Measurements from ENCODE around the gene GPM6B. TPM values are rescaled to one million over a fixed set of nuclear protein-coding genes. Genes with fewer than 3 reads are reported as not detected.

GPM6B gene
- total and polyA plus RNA-seq, 2 experiments from 2014 or later, result 82.6 to 95.4 TPM

DNA sequence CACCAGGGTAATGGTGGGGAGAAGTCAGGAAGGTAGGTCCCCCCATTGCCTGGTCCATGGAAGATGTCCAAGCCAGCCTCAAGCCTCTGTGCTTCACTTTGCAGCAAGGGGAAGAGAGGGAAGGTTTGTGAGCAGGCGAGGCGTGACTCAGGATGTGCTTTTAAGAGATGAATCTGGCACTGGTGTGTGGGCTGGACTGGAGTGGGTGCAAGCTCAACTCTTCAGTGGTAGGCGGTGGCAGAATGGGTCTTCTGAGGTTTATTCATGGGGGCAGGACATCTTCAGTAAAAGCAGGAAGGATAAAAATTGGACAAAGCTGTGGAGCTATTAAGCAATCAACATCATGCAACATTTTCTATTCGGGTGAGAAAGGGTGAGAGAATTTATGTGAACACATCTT is 19.4 kb downstream of the GPM6B start (continued):
- TF ChIP-seq POLR2AphosphoS5 (IDR thresholded peaks at IDR 0.05; ENCODE audit: low read depth), result no peak
- TF ChIP-seq, protein P1, sequence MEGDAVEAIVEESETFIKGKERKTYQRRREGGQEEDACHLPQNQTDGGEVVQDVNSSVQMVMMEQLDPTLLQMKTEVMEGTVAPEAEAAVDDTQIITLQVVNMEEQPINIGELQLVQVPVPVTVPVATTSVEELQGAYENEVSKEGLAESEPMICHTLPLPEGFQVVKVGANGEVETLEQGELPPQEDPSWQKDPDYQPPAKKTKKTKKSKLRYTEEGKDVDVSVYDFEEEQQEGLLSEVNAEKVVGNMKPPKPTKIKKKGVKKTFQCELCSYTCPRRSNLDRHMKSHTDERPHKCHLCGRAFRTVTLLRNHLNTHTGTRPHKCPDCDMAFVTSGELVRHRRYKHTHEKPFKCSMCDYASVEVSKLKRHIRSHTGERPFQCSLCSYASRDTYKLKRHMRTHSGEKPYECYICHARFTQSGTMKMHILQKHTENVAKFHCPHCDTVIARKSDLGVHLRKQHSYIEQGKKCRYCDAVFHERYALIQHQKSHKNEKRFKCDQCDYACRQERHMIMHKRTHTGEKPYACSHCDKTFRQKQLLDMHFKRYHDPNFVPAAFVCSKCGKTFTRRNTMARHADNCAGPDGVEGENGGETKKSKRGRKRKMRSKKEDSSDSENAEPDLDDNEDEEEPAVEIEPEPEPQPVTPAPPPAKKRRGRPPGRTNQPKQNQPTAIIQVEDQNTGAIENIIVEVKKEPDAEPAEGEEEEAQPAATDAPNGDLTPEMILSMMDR (conservative IDR thresholded peaks at IDR 0.05; ENCODE audit: low read depth in 2 of 2), result no peak

DNA sequence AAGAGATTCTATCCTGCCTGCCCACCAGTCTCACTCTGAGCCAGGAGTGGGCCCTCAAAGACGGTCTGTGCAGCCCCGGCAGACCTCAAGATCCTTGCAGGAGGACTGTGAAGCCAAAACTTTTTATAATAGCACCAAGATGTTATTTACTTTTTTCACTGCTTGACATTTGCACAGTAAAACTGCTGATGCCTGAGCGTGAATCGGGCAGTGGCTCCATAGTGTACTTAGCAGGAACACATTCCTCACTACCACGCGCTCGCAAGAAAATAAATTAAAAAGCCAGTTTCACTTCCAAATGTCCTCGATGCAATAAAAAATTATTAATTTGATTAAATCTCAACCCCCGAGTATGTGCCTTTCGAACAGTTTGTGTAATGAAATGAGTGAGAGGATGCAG is 22.5 kb downstream of the GPM6B start:
- ATAC-seq (no peak), DNase-seq (ENCODE audit: low spot score) (no peak)
- Histone ChIP-seq H3F3A (replicated peaks; ENCODE audit: low read depth) (no peaks in the 10 kb centered on the region), H3K27ac (ENCODE audit: low read depth) (no peak overlapping the region), H3K79me2 (replicated peaks; ENCODE audit: insufficient read depth) (peaks cover 9% of the 10 kb centered on the region; the same call in 1 of the 2 replicates), H3K4me1 (ENCODE audit: insufficient read depth) (0 out of 2 replicates have a peak, but pooled peaks cover 6% of the 10 kb centered on the region), H3K4me2 (0 out of 2 replicates have a peak overlapping the region, but pooled peaks have one; percentile 20), H2AFZ (no peak overlapping the region), H3K27me3 (ENCODE audit: insufficient read depth) (no peaks in the 10 kb centered on the region), H4K20me1 (replicated peaks; ENCODE audit: insufficient read depth) (no peaks in the 10 kb centered on the region), H3K9me2 (ENCODE audit: insufficient read depth) (no peaks in the 10 kb centered on the region), H3K36me3 (ENCODE audit: insufficient read depth) (no peaks in the 10 kb centered on the region), H3K4me3 (no peak overlapping the region)
- Mint-ChIP-seq H3K9me3 (no peaks in the 10 kb centered on the region), H3K27ac (no peak overlapping the region), H3K4me3 (no peak overlapping the region), H3K4me1 (peaks cover 29% of the 10 kb centered on the region), H3K36me3 (ENCODE audit: low read depth) (peaks cover 10% of the 10 kb centered on the region; the same call in 2 of the 3 replicates), H3K27me3 (ENCODE audit: insufficient read depth, low read depth, poor library complexity) (peaks cover 5% of the 10 kb centered on the region)
- TF ChIP-seq, protein P2, sequence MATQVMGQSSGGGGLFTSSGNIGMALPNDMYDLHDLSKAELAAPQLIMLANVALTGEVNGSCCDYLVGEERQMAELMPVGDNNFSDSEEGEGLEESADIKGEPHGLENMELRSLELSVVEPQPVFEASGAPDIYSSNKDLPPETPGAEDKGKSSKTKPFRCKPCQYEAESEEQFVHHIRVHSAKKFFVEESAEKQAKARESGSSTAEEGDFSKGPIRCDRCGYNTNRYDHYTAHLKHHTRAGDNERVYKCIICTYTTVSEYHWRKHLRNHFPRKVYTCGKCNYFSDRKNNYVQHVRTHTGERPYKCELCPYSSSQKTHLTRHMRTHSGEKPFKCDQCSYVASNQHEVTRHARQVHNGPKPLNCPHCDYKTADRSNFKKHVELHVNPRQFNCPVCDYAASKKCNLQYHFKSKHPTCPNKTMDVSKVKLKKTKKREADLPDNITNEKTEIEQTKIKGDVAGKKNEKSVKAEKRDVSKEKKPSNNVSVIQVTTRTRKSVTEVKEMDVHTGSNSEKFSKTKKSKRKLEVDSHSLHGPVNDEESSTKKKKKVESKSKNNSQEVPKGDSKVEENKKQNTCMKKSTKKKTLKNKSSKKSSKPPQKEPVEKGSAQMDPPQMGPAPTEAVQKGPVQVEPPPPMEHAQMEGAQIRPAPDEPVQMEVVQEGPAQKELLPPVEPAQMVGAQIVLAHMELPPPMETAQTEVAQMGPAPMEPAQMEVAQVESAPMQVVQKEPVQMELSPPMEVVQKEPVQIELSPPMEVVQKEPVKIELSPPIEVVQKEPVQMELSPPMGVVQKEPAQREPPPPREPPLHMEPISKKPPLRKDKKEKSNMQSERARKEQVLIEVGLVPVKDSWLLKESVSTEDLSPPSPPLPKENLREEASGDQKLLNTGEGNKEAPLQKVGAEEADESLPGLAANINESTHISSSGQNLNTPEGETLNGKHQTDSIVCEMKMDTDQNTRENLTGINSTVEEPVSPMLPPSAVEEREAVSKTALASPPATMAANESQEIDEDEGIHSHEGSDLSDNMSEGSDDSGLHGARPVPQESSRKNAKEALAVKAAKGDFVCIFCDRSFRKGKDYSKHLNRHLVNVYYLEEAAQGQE (IDR thresholded peaks at IDR 0.05; ENCODE audit: unreplicated experiment), result no peak
- TF ChIP-seq ZNF331 (CRISPR knock-in tag; IDR thresholded peaks at IDR 0.05; ENCODE audit: low read depth) (no peak), ZNF462 (CRISPR knock-in tag; IDR thresholded peaks at IDR 0.05) (no peak), ZNF114 (CRISPR knock-in tag; IDR thresholded peaks at IDR 0.05) (no peak), JUNB (IDR thresholded peaks at IDR 0.05; ENCODE audit: unreplicated experiment) (no peak), ETS1 (IDR thresholded peaks at IDR 0.05) (no peak), POLR2AphosphoS5 (IDR thresholded peaks at IDR 0.05; ENCODE audit: low read depth) (no peak), STAT1 (IDR thresholded peaks at IDR 0.05; ENCODE audit: unreplicated experiment) (no peak), NANOG (IDR thresholded peaks at IDR 0.05; ENCODE audit: borderline replicate concordance) (no peak)
- TF ChIP-seq, protein P1 (conservative IDR thresholded peaks at IDR 0.05; ENCODE audit: low read depth in 2 of 2), result no peak

All from GM23338 (cell line).